Glutamatergic neuron (in vitro differentiated cells): ENCODE data around the gene SST. TPM values are rescaled to one million over a fixed set of nuclear protein-coding genes. Genes with fewer than 3 reads are reported as not detected.

ENCODE experiments used
- DNase-seq: peaks from one replicate; pipeline ENCODE4 v3.0.0; 2022
- H3K27ac Mint-ChIP-seq: one replicate; pipeline ENCODE4 v1.8.0; 2020; ENCODE audit warnings: mild to moderate bottlenecking, mixed read lengths, inconsistent platforms; ENCODE audit not compliant: unreplicated experiment
- H3K27me3 Mint-ChIP-seq: one replicate; pipeline ENCODE4 v1.8.0; 2020; ENCODE audit warnings: mild to moderate bottlenecking, moderate library complexity, mixed read lengths, inconsistent platforms; ENCODE audit not compliant: unreplicated experiment
- H3K36me3 Mint-ChIP-seq: one replicate; pipeline ENCODE4 v1.8.0; 2020; ENCODE audit warnings: mild to moderate bottlenecking, mixed read lengths, inconsistent platforms; ENCODE audit not compliant: unreplicated experiment
- H3K4me1 Mint-ChIP-seq: one replicate; pipeline ENCODE4 v1.8.0; 2020; ENCODE audit warnings: mild to moderate bottlenecking, low read depth, mixed read lengths, inconsistent platforms; ENCODE audit not compliant: unreplicated experiment
- H3K4me3 Mint-ChIP-seq: one replicate; pipeline ENCODE4 v1.8.0; 2020; ENCODE audit warnings: mild to moderate bottlenecking, mixed read lengths, inconsistent platforms; ENCODE audit not compliant: unreplicated experiment
- H3K9me3 Mint-ChIP-seq: one replicate; pipeline ENCODE4 v1.8.0; 2020; ENCODE audit warnings: mild to moderate bottlenecking, moderate library complexity, mixed read lengths, inconsistent platforms; ENCODE audit not compliant: unreplicated experiment
- total RNA-seq: library from RNA; stranded (reverse); fragmentation: NEBNext Ultra II Directional; extraction: Animal tissue kit (Norgen Biotek cat#: 25700); gene quantifications from one replicate; pipeline ENCODE4 v1.2.1, GENCODE V29; 2021; ENCODE audit not compliant: unreplicated experiment
- TF ChIP-seq, protein P1 (sequence below): fragments of 200-600 bp; sonication (generic); IDR thresholded peaks from one replicate; pipeline ENCODE4 v1.5.0; 2021; ENCODE audit not compliant: partially characterized antibody, unreplicated experiment

Gene SST
- total RNA-seq, 1 donor from 2014 or later, result 1,741 TPM

GRCh38 chr3:187626581-187626980 lies 43.6 kb downstream of the SST start:
- peaks cover 13% of the 10 kb centered on the region for H3K4me1 Mint-ChIP-seq
- no peak for DNase-seq
- no peak overlapping the region for H3K27ac Mint-ChIP-seq
- TF ChIP-seq, protein P1, sequence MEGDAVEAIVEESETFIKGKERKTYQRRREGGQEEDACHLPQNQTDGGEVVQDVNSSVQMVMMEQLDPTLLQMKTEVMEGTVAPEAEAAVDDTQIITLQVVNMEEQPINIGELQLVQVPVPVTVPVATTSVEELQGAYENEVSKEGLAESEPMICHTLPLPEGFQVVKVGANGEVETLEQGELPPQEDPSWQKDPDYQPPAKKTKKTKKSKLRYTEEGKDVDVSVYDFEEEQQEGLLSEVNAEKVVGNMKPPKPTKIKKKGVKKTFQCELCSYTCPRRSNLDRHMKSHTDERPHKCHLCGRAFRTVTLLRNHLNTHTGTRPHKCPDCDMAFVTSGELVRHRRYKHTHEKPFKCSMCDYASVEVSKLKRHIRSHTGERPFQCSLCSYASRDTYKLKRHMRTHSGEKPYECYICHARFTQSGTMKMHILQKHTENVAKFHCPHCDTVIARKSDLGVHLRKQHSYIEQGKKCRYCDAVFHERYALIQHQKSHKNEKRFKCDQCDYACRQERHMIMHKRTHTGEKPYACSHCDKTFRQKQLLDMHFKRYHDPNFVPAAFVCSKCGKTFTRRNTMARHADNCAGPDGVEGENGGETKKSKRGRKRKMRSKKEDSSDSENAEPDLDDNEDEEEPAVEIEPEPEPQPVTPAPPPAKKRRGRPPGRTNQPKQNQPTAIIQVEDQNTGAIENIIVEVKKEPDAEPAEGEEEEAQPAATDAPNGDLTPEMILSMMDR, result no peak
- peaks cover 4% of the 10 kb centered on the region for H3K9me3 Mint-ChIP-seq
- H3K27me3 Mint-ChIP-seq, result no peaks in the 10 kb centered on the region
- H3K4me3 Mint-ChIP-seq, result no peak overlapping the region
- no peaks in the 10 kb centered on the region for H3K36me3 Mint-ChIP-seq

DNA sequence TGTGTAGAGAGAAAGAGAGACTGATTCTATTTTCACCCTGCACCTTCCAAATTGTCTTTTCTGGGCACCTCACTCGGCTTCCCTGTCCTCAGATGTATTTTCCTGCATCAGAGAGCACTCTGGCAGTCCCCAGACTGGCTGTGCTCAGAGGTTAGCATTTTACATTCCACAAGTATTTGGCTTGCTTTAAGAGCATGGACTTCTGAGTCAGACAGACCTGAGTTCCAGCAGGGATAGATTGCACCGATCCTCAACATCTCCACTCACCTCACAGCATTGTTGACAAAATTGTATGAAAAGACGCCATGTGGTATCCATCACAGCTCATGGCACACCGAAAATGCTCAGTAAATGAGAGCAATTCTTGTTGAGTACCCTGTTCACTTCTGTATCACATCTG lies 45.6 kb downstream of the SST start:
- no peak for DNase-seq
- no peaks in the 10 kb centered on the region for H3K36me3 Mint-ChIP-seq
- H3K27me3 Mint-ChIP-seq, result no peaks in the 10 kb centered on the region
- H3K4me1 Mint-ChIP-seq, result peaks cover 13% of the 10 kb centered on the region
- H3K9me3 Mint-ChIP-seq, result peaks cover 4% of the 10 kb centered on the region
- TF ChIP-seq, protein P1, result no peak
- no peak overlapping the region for H3K4me3 Mint-ChIP-seq
- H3K27ac Mint-ChIP-seq, result no peak overlapping the region

DNA sequence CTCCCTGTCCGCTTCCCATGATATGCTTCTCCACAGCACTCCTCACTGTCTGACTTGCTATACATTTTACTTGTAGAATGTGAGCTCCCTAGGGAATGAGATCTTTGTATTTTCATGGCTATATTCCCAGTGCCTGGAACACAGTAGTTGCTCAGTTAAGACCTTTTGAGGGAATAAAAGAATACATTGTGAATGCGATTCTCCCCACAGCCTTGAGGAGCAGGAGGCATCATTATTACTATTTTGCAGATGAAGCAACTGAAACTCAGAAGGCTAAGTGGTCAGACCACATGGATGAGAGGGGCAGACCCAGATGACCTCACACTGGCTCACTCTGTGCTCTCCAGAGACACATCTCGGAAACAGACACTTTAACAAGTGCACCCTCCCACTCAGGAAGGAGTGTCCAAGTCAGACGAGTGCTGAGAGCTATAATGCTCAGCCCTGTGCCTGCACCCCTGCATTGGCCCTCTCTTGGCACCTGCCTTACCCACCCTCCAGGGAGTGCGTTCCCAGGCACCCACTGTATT lies 46.8 kb downstream of the SST start:
- peaks cover 2% of the 10 kb centered on the region for H3K27me3 Mint-ChIP-seq
- TF ChIP-seq, protein P1, result no peak
- peak overlapping the region; percentile 39 for H3K27ac Mint-ChIP-seq
- peaks cover 3% of the 10 kb centered on the region for H3K9me3 Mint-ChIP-seq
- H3K4me1 Mint-ChIP-seq, result peaks cover 13% of the 10 kb centered on the region
- no peaks in the 10 kb centered on the region for H3K36me3 Mint-ChIP-seq
- H3K4me3 Mint-ChIP-seq, result no peak overlapping the region
- peak; percentile 15 for DNase-seq

DNA sequence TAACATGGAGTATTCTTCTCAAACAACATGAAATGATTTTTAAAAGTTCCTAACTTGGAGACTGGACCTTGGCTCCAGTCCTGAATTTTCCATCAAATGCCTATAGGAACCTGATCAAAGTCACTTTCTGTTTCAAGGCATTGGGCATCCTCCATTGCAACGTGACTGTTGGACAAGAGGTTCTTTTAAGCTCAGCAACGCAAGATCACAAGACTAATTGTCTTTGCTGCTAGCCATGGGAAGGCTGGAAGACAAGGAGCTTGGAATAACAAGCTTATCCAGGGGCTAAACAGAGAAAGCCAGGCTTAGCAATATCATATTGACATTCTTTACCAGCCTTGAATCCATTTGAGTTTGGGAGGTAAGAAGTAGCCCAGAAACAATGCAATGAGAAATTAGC lies 48.3 kb downstream of the SST start:
- TF ChIP-seq, protein P1, result no peak
- Mint-ChIP-seq H3K4me3 (no peak overlapping the region), H3K27me3 (peaks cover 2% of the 10 kb centered on the region), H3K27ac (no peak overlapping the region), H3K36me3 (no peaks in the 10 kb centered on the region), H3K9me3 (peaks cover 3% of the 10 kb centered on the region), H3K4me1 (peaks cover 9% of the 10 kb centered on the region)
- DNase-seq, result no peak

DNA sequence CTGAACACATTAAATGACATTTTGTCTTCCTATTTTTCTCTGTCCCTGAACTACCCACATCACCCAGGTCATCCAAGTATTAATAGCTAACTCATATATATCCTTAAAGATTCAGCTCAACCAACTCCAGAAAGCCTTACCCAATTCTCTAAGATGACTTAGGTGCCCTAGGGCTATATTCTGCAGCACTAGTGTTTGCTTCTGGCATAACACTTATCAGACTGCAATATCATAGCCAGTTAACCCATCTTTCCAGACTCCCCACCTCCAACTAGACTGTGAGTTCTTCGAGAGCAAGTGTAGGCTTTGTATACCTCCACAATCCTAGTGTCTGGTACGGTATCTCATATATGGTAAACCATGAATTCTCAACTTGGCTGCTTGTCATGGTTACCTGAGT lies 50.7 kb downstream of the SST start:
- no peak overlapping the region for H3K27ac Mint-ChIP-seq
- DNase-seq, result no peak
- H3K4me1 Mint-ChIP-seq, result peaks cover 11% of the 10 kb centered on the region
- H3K9me3 Mint-ChIP-seq, result peaks cover 3% of the 10 kb centered on the region
- no peaks in the 10 kb centered on the region for H3K36me3 Mint-ChIP-seq
- H3K4me3 Mint-ChIP-seq, result no peak overlapping the region
- H3K27me3 Mint-ChIP-seq, result peaks cover 2% of the 10 kb centered on the region
- TF ChIP-seq, protein P1, result no peak

Other genes with a start within 250 kb of the SST start
- gene RTP2, start 32.2 kb upstream of the SST start, total RNA-seq, result not detected
- gene BCL6, start 75.1 kb upstream of the SST start, total RNA-seq, result 2.5 TPM